AG04450 (cell line): ENCODE results near the gene DUOXA2. TPM values are rescaled to one million over a fixed set of nuclear protein-coding genes. Genes with fewer than 3 reads are reported as not detected.

Source experiments
- CTCF ChIA-PET: fragments of 300-600, 350-600 bp; formaldehyde crosslinking; extraction: SDS; loops from one replicate; lab custom pipeline; 2022; ENCODE audit warnings: antibody characterized with exemption, inconsistent platforms; lab: Charles Lee
- POLR2A ChIA-PET: fragments of 350-600 bp; formaldehyde crosslinking; extraction: SDS; loops from one replicate; lab custom pipeline; 2021; ENCODE audit warnings: antibody characterized with exemption, inconsistent platforms; lab: Yijun Ruan, JAX
- DNase-seq: peaks from one replicate; pipeline ENCODE4 v3.0.0-alpha.2; 2011; ENCODE audit warnings: low read depth, low spot score
- H3K27ac ChIP-seq: one replicate; pipeline ENCODE4 v1.5.1; 2012; ENCODE audit warnings: low read depth, low read length, control low read depth
- H3K27me3 ChIP-seq: one replicate; pipeline ENCODE4 v1.6.0; 2012; ENCODE audit warnings: low read length; ENCODE audit not compliant: control insufficient read depth, insufficient read depth
- H3K4me3 ChIP-seq: 2 replicates; pipeline ENCODE4 v1.5.1; 2011; ENCODE audit warnings: mild to moderate bottlenecking, low read depth, low read length, control low read depth
- H3K9me3 ChIP-seq: 2 replicates; pipeline ENCODE4 v1.5.1; 2012; ENCODE audit warnings: low read length; ENCODE audit not compliant: control insufficient read depth, insufficient read depth
- CTCF ChIP-seq: IDR thresholded peaks from 2 replicates; pipeline ENCODE4 v1.5.1; 2011; ENCODE audit warnings: low read depth, low read length, control low read depth, inconsistent platforms
- polyA plus RNA-seq: library from polyadenylated mRNA; depleted of rRNA; stranded (reverse); fragments of >200 nt; gene quantifications from 2 replicates; pipeline ENCODE4 v1.2.3, GENCODE V29; 2011

DUOXA2 gene
- polyA plus RNA-seq, 1 experiment, result not detected

GRCh38 chr15:45141386-45141785, 27.3 kb downstream of the DUOXA2 start:
- no peak for TF ChIP-seq CTCF
- Histone ChIP-seq H3K4me3 (no peak overlapping the region), H3K9me3 (no peaks in the 10 kb centered on the region; the same call in 1 of the 2 replicates), H3K27me3 (peaks cover 36% of the 10 kb centered on the region), H3K27ac (no peak overlapping the region)
- CTCF ChIA-PET, result interaction anchor here (1.4 to 1.6 kb wide), 2 partner anchors 22 to 23 kb away, joined by 5 to 7 read pairs; no protein-coding TSS in a partner anchor
- POLR2A ChIA-PET, result no interaction called here
- DNase-seq, result no peak

- CTCF ChIA-PET, result interaction anchor here (1.6 to 1.8 kb wide), 2 partner anchors 16 to 25 kb away, joined by 7 read pairs; no protein-coding TSS in a partner anchor
- POLR2A ChIA-PET, result no interaction called here
- TF ChIP-seq CTCF, result no peak
- Histone ChIP-seq H3K4me3 (no peak overlapping the region), H3K27ac (no peak overlapping the region), H3K9me3 (no peaks in the 10 kb centered on the region; the same call in 1 of the 2 replicates), H3K27me3 (peaks cover 26% of the 10 kb centered on the region)
- no peak for DNase-seq
Observed at GRCh38 chr15:45143056-45143455, 28.9 kb downstream of the DUOXA2 start.

GRCh38 chr15:45143946-45144345, 29.8 kb downstream of the DUOXA2 start:
- Histone ChIP-seq H3K27ac (no peak overlapping the region), H3K4me3 (no peak overlapping the region), H3K9me3 (no peaks in the 10 kb centered on the region; the same call in 1 of the 2 replicates), H3K27me3 (peaks cover 22% of the 10 kb centered on the region)
- no peak for DNase-seq
- POLR2A ChIA-PET, result no interaction called here
- no peak for TF ChIP-seq CTCF
- CTCF ChIA-PET, result interaction anchor here (1.5 to 1.8 kb wide), 2 partner anchors 17 to 26 kb away, joined by 4 to 7 read pairs; no protein-coding TSS in a partner anchor

GRCh38 chr15:45144775-45145174, 30.6 kb downstream of the DUOXA2 start:
- Histone ChIP-seq H3K27me3 (peaks cover 16% of the 10 kb centered on the region), H3K27ac (no peak overlapping the region), H3K4me3 (no peak overlapping the region), H3K9me3 (no peaks in the 10 kb centered on the region)
- ChIA-PET CTCF (interaction anchor here (1.5 kb wide), 1 partner anchor 26 kb away, joined by 4 read pairs; no protein-coding TSS in a partner anchor), POLR2A (no interaction called here)
- no peak for DNase-seq
- no peak for TF ChIP-seq CTCF

- no peak overlapping the region for H3K4me3 ChIP-seq
- ChIA-PET POLR2A (no interaction called here), CTCF (interaction anchor here (1.7 kb wide), 1 partner anchor 28 kb away, joined by 7 read pairs; no protein-coding TSS in a partner anchor)
- H3K27me3 ChIP-seq, result peaks cover 16% of the 10 kb centered on the region
- H3K9me3 ChIP-seq, result no peaks in the 10 kb centered on the region
- no peak overlapping the region for H3K27ac ChIP-seq
- TF ChIP-seq CTCF, result no peak
- no peak for DNase-seq
Observed at GRCh38 chr15:45146405-45146804, 32.3 kb downstream of the DUOXA2 start.
